Neural cell (in vitro differentiated cells): ENCODE data around the gene RNU6-1. TPM values are rescaled to one million over a fixed set of nuclear protein-coding genes. Genes with fewer than 3 reads are reported as not detected.

ENCODE experiments used
- H2AFZ ChIP-seq: fragments of 200-600, 300-800 bp; sonication (generic), shearing (Covaris generic); 2 replicates; pipeline ENCODE4 v1.6.0; 2014; ENCODE audit warnings: low read depth, mild to moderate bottlenecking, antibody characterized with exemption, low read length, moderate library complexity
- H3F3A ChIP-seq: fragments of 200-600 bp; shearing (Covaris generic); 2 replicates; pipeline ENCODE4 v1.6.1; 2016; ENCODE audit warnings: mild to moderate bottlenecking, moderate library complexity, mixed read lengths, antibody characterized with exemption, low read length; ENCODE audit not compliant: insufficient read depth, poor library complexity, severe bottlenecking
- H3K27ac ChIP-seq: fragments of 200-600, 300-800 bp; sonication (generic), shearing (Covaris generic); 2 replicates; pipeline ENCODE4 v1.5.1; 2014; ENCODE audit warnings: mild to moderate bottlenecking, low read length, moderate library complexity
- H3K27me3 ChIP-seq: fragments of 300-800, 200-600 bp; sonication (generic), shearing (Covaris generic); 2 replicates; pipeline ENCODE4 v1.6.0; 2014; ENCODE audit warnings: mild to moderate bottlenecking, low read depth, low read length, moderate library complexity; ENCODE audit not compliant: insufficient read depth
- H3K36me3 ChIP-seq: fragments of 300-800, 200-600 bp; sonication (generic), shearing (Covaris generic); 2 replicates; pipeline ENCODE4 v1.5.1; 2014; ENCODE audit warnings: mild to moderate bottlenecking, antibody characterized with exemption, low read length, moderate library complexity; ENCODE audit not compliant: insufficient read depth
- H3K4me2 ChIP-seq: fragments of 300-800, 200-600 bp; sonication (generic), shearing (Covaris generic); 2 replicates; pipeline ENCODE4 v1.6.0; 2014; ENCODE audit warnings: mild to moderate bottlenecking, low read length
- H3K4me3 ChIP-seq: fragments of 300-800, 200-600 bp; sonication (generic), shearing (Covaris generic); 2 replicates; pipeline ENCODE4 v1.5.1; 2014; ENCODE audit warnings: mild to moderate bottlenecking, low read length, moderate library complexity
- H3K79me2 ChIP-seq: fragments of 200-600 bp; shearing (Covaris generic); replicated peaks from 2 replicates; pipeline ENCODE4 v1.6.0; 2014; ENCODE audit warnings: mild to moderate bottlenecking, low read length, moderate library complexity; ENCODE audit not compliant: insufficient read depth
- H3K9ac ChIP-seq: fragments of 300-800, 200-600 bp; sonication (generic), shearing (Covaris generic); 2 replicates; pipeline ENCODE4 v1.6.1; 2016; ENCODE audit warnings: mild to moderate bottlenecking, low read length, mixed read lengths
- H3K9me2 ChIP-seq: fragments of 200-600 bp; shearing (Covaris generic); 2 replicates; pipeline ENCODE4 v1.6.1; 2016; ENCODE audit warnings: mild to moderate bottlenecking, low read length, mixed read lengths; ENCODE audit not compliant: insufficient read depth
- H3K9me3 ChIP-seq: fragments of 200-600, 300-800 bp; sonication (generic), shearing (Covaris generic); 2 replicates; pipeline ENCODE4 v1.6.1; 2016; ENCODE audit warnings: mild to moderate bottlenecking, mixed run types, low read length, moderate library complexity, mixed read lengths
- H4K20me1 ChIP-seq: fragments of 200-600 bp; shearing (Covaris generic); 2 replicates; pipeline ENCODE4 v1.6.1; 2016; ENCODE audit warnings: mild to moderate bottlenecking, mixed run types; ENCODE audit not compliant: insufficient read depth
- EP300 ChIP-seq: fragments of 450-650 bp; conservative IDR thresholded peaks from 2 replicates; pipeline ENCODE4 v1.6.1; 2014; ENCODE audit warnings: antibody characterized with exemption, mild to moderate bottlenecking, moderate library complexity; ENCODE audit not compliant: poor library complexity, severe bottlenecking
- EZH2 ChIP-seq: fragments of 200-600, 300-800 bp; shearing (Covaris generic), sonication (generic); IDR thresholded peaks from 2 replicates; pipeline ENCODE4 v1.6.1; 2014; ENCODE audit warnings: antibody characterized with exemption, low read length, borderline replicate concordance, mild to moderate bottlenecking; ENCODE audit not compliant: insufficient read depth, poor library complexity, severe bottlenecking
- MXI1 ChIP-seq: fragments of 450-650 bp; conservative IDR thresholded peaks from 2 replicates; pipeline ENCODE4 v1.6.1; 2014; ENCODE audit warnings: antibody characterized with exemption, mild to moderate bottlenecking; ENCODE audit not compliant: poor library complexity, severe bottlenecking
- POLR2AphosphoS5 ChIP-seq: IDR thresholded peaks from 2 replicates; pipeline ENCODE4 v1.6.1; 2012
- RAD21 ChIP-seq: fragments of 450-650 bp; conservative IDR thresholded peaks from 2 replicates; pipeline ENCODE4 v1.6.1; 2014; ENCODE audit warnings: antibody characterized with exemption, mild to moderate bottlenecking, moderate library complexity
- REST ChIP-seq: IDR thresholded peaks from 2 replicates; pipeline ENCODE4 v1.6.1; 2012; ENCODE audit warnings: borderline replicate concordance
- SMC3 ChIP-seq: fragments of 450-650 bp; conservative IDR thresholded peaks from 2 replicates; pipeline ENCODE4 v1.6.1; 2014; ENCODE audit warnings: antibody characterized with exemption, mild to moderate bottlenecking, moderate library complexity; ENCODE audit not compliant: poor library complexity
- TAF1 ChIP-seq: IDR thresholded peaks from 2 replicates; pipeline ENCODE4 v1.6.1; 2012; ENCODE audit warnings: low read depth
- polyA plus RNA-seq: library from polyadenylated mRNA; depleted of rRNA; stranded (reverse); fragments of >200 nt; gene quantifications from 2 replicates; pipeline ENCODE4 v1.2.3, GENCODE V29; 2014
- TF ChIP-seq, protein P1 (sequence below): fragments of 450-650 bp; IDR thresholded peaks from 2 replicates; pipeline ENCODE4 v1.5.1; 2014; ENCODE audit warnings: antibody characterized with exemption, mild to moderate bottlenecking, moderate library complexity; ENCODE audit not compliant: poor library complexity, severe bottlenecking

The RNU6-1 gene
- polyA plus RNA-seq, 1 donor from 2014 or later: not detected

GRCh38 chr15:67880651-67881182 is 40.9 kb upstream of the RNU6-1 start:
- Histone ChIP-seq H3F3A (no peaks in the 10 kb centered on the region), H3K9me2 (no peaks in the 10 kb centered on the region), H3K4me3 (no peak overlapping the region), H3K27ac (no peak overlapping the region), H3K36me3 (no peaks in the 10 kb centered on the region), H3K9me3 (no peaks in the 10 kb centered on the region), H4K20me1 (no peaks in the 10 kb centered on the region), H2AFZ (no peak overlapping the region), H3K27me3 (no peaks in the 10 kb centered on the region), H3K9ac (no peak overlapping the region), H3K4me2 (no peak overlapping the region), H3K79me2 (no peaks in the 10 kb centered on the region)
- TF ChIP-seq REST: no peak
- no peak for TF ChIP-seq SMC3
- no peak for TF ChIP-seq EZH2
- TF ChIP-seq TAF1: no peak
- TF ChIP-seq RAD21: no peak
- no peak for TF ChIP-seq MXI1
- no peak for TF ChIP-seq EP300
- TF ChIP-seq, protein P1, sequence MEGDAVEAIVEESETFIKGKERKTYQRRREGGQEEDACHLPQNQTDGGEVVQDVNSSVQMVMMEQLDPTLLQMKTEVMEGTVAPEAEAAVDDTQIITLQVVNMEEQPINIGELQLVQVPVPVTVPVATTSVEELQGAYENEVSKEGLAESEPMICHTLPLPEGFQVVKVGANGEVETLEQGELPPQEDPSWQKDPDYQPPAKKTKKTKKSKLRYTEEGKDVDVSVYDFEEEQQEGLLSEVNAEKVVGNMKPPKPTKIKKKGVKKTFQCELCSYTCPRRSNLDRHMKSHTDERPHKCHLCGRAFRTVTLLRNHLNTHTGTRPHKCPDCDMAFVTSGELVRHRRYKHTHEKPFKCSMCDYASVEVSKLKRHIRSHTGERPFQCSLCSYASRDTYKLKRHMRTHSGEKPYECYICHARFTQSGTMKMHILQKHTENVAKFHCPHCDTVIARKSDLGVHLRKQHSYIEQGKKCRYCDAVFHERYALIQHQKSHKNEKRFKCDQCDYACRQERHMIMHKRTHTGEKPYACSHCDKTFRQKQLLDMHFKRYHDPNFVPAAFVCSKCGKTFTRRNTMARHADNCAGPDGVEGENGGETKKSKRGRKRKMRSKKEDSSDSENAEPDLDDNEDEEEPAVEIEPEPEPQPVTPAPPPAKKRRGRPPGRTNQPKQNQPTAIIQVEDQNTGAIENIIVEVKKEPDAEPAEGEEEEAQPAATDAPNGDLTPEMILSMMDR: no peak
- no peak for TF ChIP-seq POLR2AphosphoS5

DNA sequence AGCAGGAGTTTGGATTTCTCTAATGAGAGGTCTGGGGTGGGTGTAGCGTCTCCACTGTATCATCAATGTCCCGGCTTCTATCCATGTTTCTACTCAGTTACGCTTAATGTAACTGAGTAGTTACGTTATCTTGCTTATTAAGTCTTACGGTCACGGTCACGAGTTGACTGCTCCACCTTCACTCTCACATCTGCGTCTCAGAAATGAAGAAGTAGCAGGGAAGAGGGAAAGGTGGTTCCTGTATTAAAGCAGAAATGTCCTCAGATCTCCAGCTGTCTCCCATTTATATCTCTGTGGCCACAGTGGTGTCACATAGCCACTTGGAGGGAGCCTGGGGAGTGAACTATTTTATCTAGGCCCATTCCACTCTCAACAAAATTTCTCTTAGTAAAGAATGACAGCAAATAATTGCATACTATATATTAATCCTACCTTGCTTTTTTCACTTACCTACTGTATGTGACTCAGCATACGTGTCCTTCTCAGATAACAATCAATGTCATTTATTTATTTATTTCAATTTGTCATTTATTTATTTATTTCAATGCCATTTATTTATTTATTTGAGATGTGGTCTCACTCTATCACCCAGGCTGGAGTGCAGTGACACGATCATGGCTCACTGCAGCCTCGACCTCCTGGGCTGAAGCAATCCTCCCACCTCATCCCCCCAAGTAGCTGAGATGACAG is 39.7 kb upstream of the RNU6-1 start:
- no peak for TF ChIP-seq EP300
- no peak for TF ChIP-seq SMC3
- TF ChIP-seq, protein P1: no peak
- no peak for TF ChIP-seq RAD21
- TF ChIP-seq EZH2: no peak
- no peak for TF ChIP-seq TAF1
- no peak for TF ChIP-seq MXI1
- Histone ChIP-seq H3K4me2 (no peak overlapping the region), H3K27ac (no peak overlapping the region)

More for the DNA sequence above, 39.7 kb upstream of the RNU6-1 start:
- no peak overlapping the region for H2AFZ ChIP-seq
- no peaks in the 10 kb centered on the region for H4K20me1 ChIP-seq
- no peaks in the 10 kb centered on the region for H3K27me3 ChIP-seq
- H3K9ac ChIP-seq: no peak overlapping the region
- H3K36me3 ChIP-seq: no peaks in the 10 kb centered on the region
- no peaks in the 10 kb centered on the region for H3K79me2 ChIP-seq
- no peak overlapping the region for H3K4me3 ChIP-seq
- H3F3A ChIP-seq: no peaks in the 10 kb centered on the region
- H3K9me3 ChIP-seq: no peaks in the 10 kb centered on the region
- H3K9me2 ChIP-seq: no peaks in the 10 kb centered on the region
